Adrenal gland (tissue), 5 donors: ENCODE results near the gene RFLNA.

Experiments
- CTCF ChIP-seq, 6 experiments: fragments of 450-650 bp in 4 of 6; fragments of 200-600 bp in 2 of 6; sonication (generic) in 1 of 6; IDR thresholded peaks; 1 replicate in 5 of 6; 2 replicates in 1 of 6; pipeline versions ENCODE4 v1.5.1 to v1.8.0; 2016 to 2021; ENCODE audit warnings: antibody characterized with exemption in 6 of 6, mild to moderate bottlenecking in 2 of 6, moderate library complexity in 1 of 6
- POLR2A ChIP-seq, 2 donors: fragments of 450-650 bp; IDR thresholded peaks; one replicate each; pipeline ENCODE4 v1.6.1; 2017; ENCODE audit warnings: antibody characterized with exemption in 2 of 2, mild to moderate bottlenecking in 2 of 2, moderate library complexity in 1 of 2
- donor health status: DM: no; HTN: no; CAD: no.

GRCh38 chr12:124311292-124312109 lies 16.6 kb downstream of the RFLNA start:
- TF ChIP-seq CTCF (IDR thresholded peaks at IDR 0.05) (no peak), POLR2A (IDR thresholded peaks at IDR 0.05) (no peak)
